ENCODE data around the gene ATP13A3. TPM values are rescaled to one million over a fixed set of nuclear protein-coding genes. Genes with fewer than 3 reads are reported as not detected.

ATP13A3 gene
- total and polyA plus RNA-seq, 2 of the 4 experiments (the other 2 are of a cell fraction): 48.1 to 154 TPM

- peak overlapping the region; percentile 95; the same call in 1 of the 2 replicates for H2BK20ac ChIP-seq (ENCODE audit: low read depth, low read length)
- peak overlapping the region; percentile 74 for H3K23ac ChIP-seq (ENCODE audit: low read depth, low read length)
- peak overlapping the region; percentile 80 for H2BK15ac ChIP-seq (ENCODE audit: low read depth, low read length)
- peak overlapping the region; percentile 50 for H3K4me3 ChIP-seq (ENCODE audit: insufficient read depth, low read depth, low read length)
- ChIA-PET POLR2A (ENCODE audit: unreplicated experiment) (no interaction called here), CTCF (no interaction called here)
- ATAC-seq (ENCODE audit: low read depth) (0 out of 2 replicates have a peak, but pooled peaks have one; percentile 1), DNase-seq (no peak)
- 0 out of 2 replicates have a peak overlapping the region, but pooled peaks have one; percentile 14 for H3K56ac ChIP-seq (ENCODE audit: extremely low read depth, insufficient read depth, low read length)
- no peak for TF ChIP-seq CHD1 (IDR thresholded peaks at IDR 0.05; ENCODE audit: low read depth, low read length)
- TF ChIP-seq CTCF (conservative IDR thresholded peaks at IDR 0.05; ENCODE audit: low read depth, low read length): no peak
- no peak for TF ChIP-seq MAZ (IDR thresholded peaks at IDR 0.05; ENCODE audit: borderline replicate concordance, low read depth, low read length)
- TF ChIP-seq NFE2L2 (IDR thresholded peaks at IDR 0.05; ENCODE audit: low read depth, low read length): no peak
- no peak for TF ChIP-seq RCOR1 (IDR thresholded peaks at IDR 0.05; ENCODE audit: insufficient replicate concordance, low read length)
- TF ChIP-seq POLR2A (IDR thresholded peaks at IDR 0.05; ENCODE audit: low read depth, low read length): no peak
- TF ChIP-seq CEBPB (IDR thresholded peaks at IDR 0.05; ENCODE audit: low read depth, low read length): no peak
- TF ChIP-seq, protein P1, sequence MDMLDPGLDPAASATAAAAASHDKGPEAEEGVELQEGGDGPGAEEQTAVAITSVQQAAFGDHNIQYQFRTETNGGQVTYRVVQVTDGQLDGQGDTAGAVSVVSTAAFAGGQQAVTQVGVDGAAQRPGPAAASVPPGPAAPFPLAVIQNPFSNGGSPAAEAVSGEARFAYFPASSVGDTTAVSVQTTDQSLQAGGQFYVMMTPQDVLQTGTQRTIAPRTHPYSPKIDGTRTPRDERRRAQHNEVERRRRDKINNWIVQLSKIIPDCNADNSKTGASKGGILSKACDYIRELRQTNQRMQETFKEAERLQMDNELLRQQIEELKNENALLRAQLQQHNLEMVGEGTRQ (IDR thresholded peaks at IDR 0.05; ENCODE audit: low read depth, low read length): no peak
- peak overlapping the region; percentile 51 for H4K5ac ChIP-seq (ENCODE audit: low read depth, low read length)
- peaks cover under 1% of the 10 kb centered on the region for H3K36me3 ChIP-seq (ENCODE audit: control insufficient read depth, insufficient read depth, low read length)
- peak overlapping the region; percentile 30 for H2BK5ac ChIP-seq (ENCODE audit: low read depth, low read length, poor library complexity, severe bottlenecking)
- peaks cover 21% of the 10 kb centered on the region for H3K4me1 ChIP-seq (ENCODE audit: control insufficient read depth, insufficient read depth, low read length)
- peak overlapping the region; percentile 30 for H3K9ac ChIP-seq (ENCODE audit: low read depth, low read length)
- H4K20me1 ChIP-seq (ENCODE audit: insufficient read depth, low read length): peaks cover 20% of the 10 kb centered on the region
- in situ Hi-C loops (cut with MboI; ENCODE audit: low sequenced_read_pairs) (no loop called here), intact Hi-C loops (cut with micrococcal nuclease) (loop anchor here (5.0 kb wide), 1 partner anchor 40 kb away; no protein-coding TSS in a partner anchor), dilution Hi-C loops (cut with HindIII; ENCODE audit: low sequenced_read_pairs, unreplicated experiment) (no loop called here)
- no TSS peak for BruUV-seq (replicated peaks)
- H2AFZ ChIP-seq (replicated peaks; ENCODE audit: low read length, poor library complexity): peak overlapping the region; percentile 90
- WGBS, 2 experiments (ENCODE audit: extremely low coverage in 2 of 2, insufficient read length in 1 of 2): 36% methylated on average over 20 of the region's 56 CpGs; no CpG with 5 or more reads in 1 of the 2 experiments
- peak overlapping the region; percentile 58 for H4K91ac ChIP-seq (ENCODE audit: insufficient read depth, low read depth, low read length)
- peaks cover 20% of the 10 kb centered on the region for H3K9me1 ChIP-seq (ENCODE audit: insufficient read depth, low read length)
- peak overlapping the region; percentile 66 to 95 for H4K8ac ChIP-seq (ENCODE audit: low read depth in 2 of 2, low read length in 2 of 2)
- H3K9me3 ChIP-seq (ENCODE audit: control insufficient read depth, insufficient read depth, low read length): no peaks in the 10 kb centered on the region
- H3K18ac ChIP-seq (ENCODE audit: low read depth, low read length): peak overlapping the region; percentile 59
- peak overlapping the region; percentile 77 for H3K14ac ChIP-seq (replicated peaks; ENCODE audit: low read depth, low read length)
- H3K27me3 ChIP-seq (ENCODE audit: control insufficient read depth, insufficient read depth, low read length): no peaks in the 10 kb centered on the region
- H2BK120ac ChIP-seq (ENCODE audit: low read depth, low read length): peak overlapping the region; percentile 95
- peak overlapping the region; percentile 89 for H2AK9ac ChIP-seq (replicated peaks; ENCODE audit: low read depth, low read length, poor library complexity)
- H3K4me2 ChIP-seq (ENCODE audit: low read depth, low read length): peak overlapping the region; percentile 81
- peak overlapping the region; percentile 90 for H2AK5ac ChIP-seq (ENCODE audit: low read depth, low read length)
- H3K79me1 ChIP-seq (ENCODE audit: low read depth in 1 of 2, low read length in 2 of 2): peaks cover 3 to 21% of the 10 kb centered on the region in 2 experiments; a peak in 3 of 4 replicates
- H3K27ac ChIP-seq (ENCODE audit: insufficient read depth, low read length): peak overlapping the region; percentile 43
- peak overlapping the region; percentile 85 for H3K4ac ChIP-seq (ENCODE audit: low read depth, low read length)
Measured at GRCh38 chr3:194487289-194488054, 670 bp upstream of the ATP13A3 start.

Data from IMR-90 (cell line).